CD14-positive monocyte (primary cell): ENCODE data around the gene TRIM47. TPM values are rescaled to one million over a fixed set of nuclear protein-coding genes. Genes with fewer than 3 reads are reported as not detected.
A peak's percentile ranks its signal among the peaks of the same experiment; 100 is the strongest.

Experiments used
- DNase-seq, 3 donors: peaks; one replicate each; pipeline ENCODE4 v3.0.0-alpha.2; 2011 to 2022
- H2AFZ ChIP-seq: 2 replicates; pipeline ENCODE4 v1.6.0; 2012; ENCODE audit warnings: mild to moderate bottlenecking, low read depth, low read length, inconsistent platforms; ENCODE audit not compliant: insufficient read depth, poor library complexity, severe bottlenecking
- H3K27ac ChIP-seq, 2 donors: 1 replicate in 1 of 2; 2 replicates in 1 of 2; pipeline ENCODE4 v1.5.1; 2012 to 2013; ENCODE audit warnings: low read length in 2 of 2, control low read depth in 1 of 2, inconsistent platforms in 1 of 2, low read depth in 1 of 2, mild to moderate bottlenecking in 1 of 2
- H3K27me3 ChIP-seq, 2 donors: one replicate each; pipeline versions ENCODE4 v1.6.0 to v1.6.1; 2011 to 2013; ENCODE audit warnings: low read length in 2 of 2; ENCODE audit not compliant: control insufficient read depth in 2 of 2, insufficient read depth in 2 of 2
- H3K36me3 ChIP-seq, 2 donors: replicated peaks in 1 of 2; 1 replicate in 1 of 2; 2 replicates in 1 of 2; pipeline versions ENCODE4 v1.5.1 to v1.6.1; 2012 to 2013; ENCODE audit warnings: low read length in 2 of 2, control low read depth in 1 of 2, inconsistent platforms in 1 of 2, mild to moderate bottlenecking in 1 of 2; ENCODE audit not compliant: insufficient read depth in 2 of 2, control insufficient read depth in 1 of 2
- H3K4me1 ChIP-seq, 2 donors: 1 replicate in 1 of 2; 2 replicates in 1 of 2; pipeline versions ENCODE4 v1.5.1 to v1.6.1; 2012 to 2013; ENCODE audit warnings: low read length in 2 of 2, control low read depth in 1 of 2, inconsistent platforms in 1 of 2, mild to moderate bottlenecking in 1 of 2, moderate library complexity in 1 of 2; ENCODE audit not compliant: insufficient read depth in 2 of 2, control insufficient read depth in 1 of 2
- H3K4me2 ChIP-seq: replicated peaks from 2 replicates; pipeline ENCODE3; 2012; ENCODE audit warnings: low read length, moderate library complexity, mild to moderate bottlenecking; ENCODE audit not compliant: poor library complexity, severe bottlenecking; ENCODE audit errors: extremely low read depth
- H3K4me3 ChIP-seq, 3 experiments: fragments of 200-600 bp in 1 of 3; sonication (generic) in 1 of 3; replicated peaks in 1 of 3; 1 replicate in 2 of 3; 2 replicates in 1 of 3; pipeline ENCODE4 v1.5.1; 2011 to 2013; ENCODE audit warnings: low read length in 3 of 3, mild to moderate bottlenecking in 3 of 3, control low read depth in 2 of 3, low read depth in 2 of 3, inconsistent platforms in 1 of 3, moderate library complexity in 1 of 3
- H3K79me2 ChIP-seq: 2 replicates; pipeline ENCODE4 v1.6.0; 2012; ENCODE audit warnings: mild to moderate bottlenecking, control low read depth, inconsistent platforms, low read length, moderate library complexity; ENCODE audit not compliant: insufficient read depth
- H3K9ac ChIP-seq: 2 replicates; pipeline ENCODE4 v1.6.0; 2017; ENCODE audit warnings: low read length, mild to moderate bottlenecking; ENCODE audit not compliant: insufficient read depth, poor library complexity, severe bottlenecking
- H3K9me3 ChIP-seq, 2 donors: replicated peaks in 1 of 2; 1 replicate in 1 of 2; 2 replicates in 1 of 2; pipeline versions ENCODE4 v1.5.1 to v1.6.1; 2012 to 2013; ENCODE audit warnings: low read length in 2 of 2, control low read depth in 1 of 2; ENCODE audit not compliant: control insufficient read depth in 1 of 2, insufficient read depth in 1 of 2
- H4K20me1 ChIP-seq: 2 replicates; pipeline ENCODE4 v1.6.0; 2012; ENCODE audit warnings: mild to moderate bottlenecking, low read length, control low read depth, moderate library complexity; ENCODE audit not compliant: insufficient read depth
- H3K27ac Mint-ChIP-seq, 7 donors: one replicate each; pipeline ENCODE4 v1.8.0; 2020; ENCODE audit warnings: mild to moderate bottlenecking in 7 of 7, mixed read lengths in 7 of 7, moderate library complexity in 6 of 7, inconsistent platforms in 2 of 7
- H3K27me3 Mint-ChIP-seq, 3 donors: one replicate each; pipeline ENCODE4 v1.8.0; 2021 to 2022; ENCODE audit warnings: low read depth in 3 of 3, mild to moderate bottlenecking in 3 of 3, mixed read lengths in 3 of 3, moderate library complexity in 3 of 3, inconsistent platforms in 1 of 3
- H3K36me3 Mint-ChIP-seq, 2 donors: one replicate each; pipeline ENCODE4 v1.8.0; 2020; ENCODE audit warnings: mixed read lengths in 2 of 2, inconsistent platforms in 1 of 2, mild to moderate bottlenecking in 1 of 2
- H3K4me1 Mint-ChIP-seq: one replicate; pipeline ENCODE4 v1.8.0; 2020; ENCODE audit warnings: mild to moderate bottlenecking, mixed read lengths
- H3K4me3 Mint-ChIP-seq, 2 donors: one replicate each; pipeline ENCODE4 v1.8.0; 2020; ENCODE audit warnings: mild to moderate bottlenecking in 2 of 2, mixed read lengths in 2 of 2, moderate library complexity in 1 of 2
- H3K9me3 Mint-ChIP-seq, 7 donors: one replicate each; pipeline ENCODE4 v1.8.0; 2020 to 2022; ENCODE audit warnings: mixed read lengths in 7 of 7, mild to moderate bottlenecking in 6 of 7, moderate library complexity in 6 of 7, inconsistent platforms in 2 of 7
- CTCF ChIP-seq: fragments of 200-600 bp; IDR thresholded peaks from one replicate; pipeline ENCODE4 v1.8.0; 2022; ENCODE audit warnings: antibody characterized with exemption, mild to moderate bottlenecking
- WGBS: methylation state at CpG from one replicate; pipeline ENCODE4 v1.1.5; 2013; ENCODE audit warnings: missing lambda C conversion rate; ENCODE audit not compliant: insufficient coverage; 5-methylcytosine and 5-hydroxymethylcytosine counted together
- intact Hi-C, 2 donors: fragments of 100-400 bp; cut with micrococcal nuclease; formaldehyde crosslinking; loops; one replicate each; pipeline versions ENCODE4 v1.15.0 to v1.15.1; 2023
- polyA plus RNA-seq, 3 donors: library from polyadenylated mRNA; depleted of rRNA in 1 of 3; unstranded in 2 of 3; stranded (reverse) in 1 of 3; fragments of 300-500 nt in 2 of 3; fragments of >200 nt in 1 of 3; fragmentation: Illumina TruSeq in 2 of 3; gene quantifications; 1 replicate in 2 of 3; 2 replicates in 1 of 3; pipeline ENCODE4 v1.2.3, GENCODE V29; 2012 to 2021

Gene TRIM47
- polyA plus RNA-seq, 3 donors: 0.20 TPM; not detected in 2

DNA sequence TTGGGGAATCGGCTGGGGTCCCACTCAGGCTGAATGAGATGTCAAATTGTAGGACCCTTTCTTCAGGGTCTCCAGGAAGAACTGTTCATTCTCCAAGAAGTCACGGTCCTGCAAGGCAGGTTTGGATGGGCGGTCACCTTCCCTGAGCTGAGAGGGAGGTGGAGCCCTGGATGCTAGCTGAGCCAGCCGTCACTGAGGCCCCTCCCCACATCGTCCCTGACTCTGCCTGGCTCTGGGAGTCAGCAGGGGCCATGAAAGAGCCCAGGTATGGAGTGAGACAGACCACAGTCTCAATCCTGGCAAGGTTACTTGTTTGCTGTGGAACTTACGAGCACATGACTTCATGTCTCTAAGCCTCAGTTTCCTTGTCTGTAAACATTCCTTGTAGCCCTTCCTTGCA, 32.3 kb upstream of the TRIM47 start:
- H3K9ac ChIP-seq: no peak overlapping the region
- WGBS: 90% methylated on average over 5 of the region's 6 CpGs
- H3K79me2 ChIP-seq: no peaks in the 10 kb centered on the region
- Mint-ChIP-seq H3K36me3 (no peaks in the 10 kb centered on the region), H3K27me3 (peaks cover 0 to 3% (median 2%) of the 10 kb centered on the region in 3 donors), H3K4me1 (peaks cover 7% of the 10 kb centered on the region), H3K4me3 (no peak overlapping the region), H3K9me3 (peaks cover 0 to 2% (median 0%) of the 10 kb centered on the region in 7 donors), H3K27ac (no peak overlapping the region)
- TF ChIP-seq CTCF: no peak
- H3K4me2 ChIP-seq: no peak overlapping the region
- no peak overlapping the region for H3K27ac ChIP-seq
- no peaks in the 10 kb centered on the region for H4K20me1 ChIP-seq
- DNase-seq: no peak
- H2AFZ ChIP-seq: no peak overlapping the region
- no peaks in the 10 kb centered on the region for H3K9me3 ChIP-seq
- no peaks in the 10 kb centered on the region for H3K27me3 ChIP-seq
- intact Hi-C loops: no loop called here
- no peaks in the 10 kb centered on the region for H3K36me3 ChIP-seq
- H3K4me1 ChIP-seq: peaks cover 3 to 6% of the 10 kb centered on the region in 2 donors
- H3K4me3 ChIP-seq: no peak overlapping the region

DNA sequence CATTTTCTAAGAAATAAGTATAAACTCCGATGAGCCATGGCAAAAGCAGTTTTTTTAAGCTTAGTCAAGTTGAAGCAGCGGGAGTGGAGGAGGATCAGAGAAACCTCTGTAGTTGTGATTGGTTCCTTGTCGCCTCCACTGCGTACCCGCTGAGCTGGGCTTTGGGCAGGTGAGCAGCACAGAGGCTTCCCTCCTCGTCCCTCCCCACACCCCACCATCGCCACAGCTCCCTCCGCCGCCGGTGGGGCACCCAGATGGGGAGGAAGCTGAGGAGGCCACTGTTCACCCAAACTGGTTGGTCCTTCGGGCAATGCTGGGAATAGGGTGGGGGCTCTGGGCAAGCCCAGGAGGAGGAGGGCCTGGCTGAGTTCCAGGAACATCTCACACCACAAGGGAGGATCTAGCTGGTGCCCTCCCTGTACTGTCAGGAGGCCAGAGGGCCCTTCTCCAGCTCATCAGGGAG, 31.5 kb upstream of the TRIM47 start:
- peaks cover 0 to 2% (median 0%) of the 10 kb centered on the region in 7 donors for H3K9me3 Mint-ChIP-seq
- no peaks in the 10 kb centered on the region for H3K9me3 ChIP-seq
- DNase-seq: no peak
- peaks cover 0 to 3% (median 2%) of the 10 kb centered on the region in 3 donors for H3K27me3 Mint-ChIP-seq
- H3K27ac ChIP-seq: no peak overlapping the region
- H3K27me3 ChIP-seq: no peaks in the 10 kb centered on the region
- H3K36me3 Mint-ChIP-seq: no peaks in the 10 kb centered on the region
- no peak overlapping the region for H3K4me2 ChIP-seq
- peaks cover 13% of the 10 kb centered on the region for H3K4me1 Mint-ChIP-seq
- H2AFZ ChIP-seq: no peak overlapping the region
- H3K36me3 ChIP-seq: no peaks in the 10 kb centered on the region
- no peak overlapping the region for H3K4me3 ChIP-seq
- peak overlapping the region in 1 of 7 donors; percentile 62 for H3K27ac Mint-ChIP-seq
- WGBS: no CpG with 5 or more reads among the region's 11 CpGs
- intact Hi-C loops: no loop called here
- H3K9ac ChIP-seq: no peak overlapping the region
- H3K79me2 ChIP-seq: no peaks in the 10 kb centered on the region
- no peak overlapping the region for H3K4me3 Mint-ChIP-seq
- no peaks in the 10 kb centered on the region for H4K20me1 ChIP-seq
- TF ChIP-seq CTCF: no peak
- H3K4me1 ChIP-seq: peaks cover 11 to 14% of the 10 kb centered on the region in 2 donors
